K562 (cell line): ENCODE results near the gene KBTBD6. TPM values are rescaled to one million over a fixed set of nuclear protein-coding genes. Genes with fewer than 3 reads are reported as not detected.

Experiments
- ATF1 ChIP-seq, 2 experiments: fragments of 450-650 bp in 1 of 2; IDR thresholded peaks; 2 replicates each; pipeline ENCODE4 v1.6.1; 2016; ENCODE audit warnings: missing compliant biosample characterization in 1 of 2, missing genetic modification characterization in 1 of 2
- BRF2 ChIP-seq: IDR thresholded peaks from 3 replicates; pipeline ENCODE4 v1.6.1; 2011; ENCODE audit warnings: borderline replicate concordance, mild to moderate bottlenecking; ENCODE audit not compliant: insufficient read length, insufficient read depth
- CBFA2T2 ChIP-seq: fragments of 450-650 bp; conservative IDR thresholded peaks from 2 replicates; pipeline ENCODE4 v1.6.1; 2017; ENCODE audit warnings: mild to moderate bottlenecking
- CBX3 ChIP-seq, 2 experiments: IDR thresholded peaks; 1 replicate in 1 of 2; 2 replicates in 1 of 2; pipeline ENCODE4 v1.6.1; 2012; ENCODE audit warnings: inconsistent platforms in 2 of 2, low read length in 2 of 2, borderline replicate concordance in 1 of 2, control low read depth in 1 of 2
- CREB5 ChIP-seq: fragments of 250-450 bp; sonication (Bioruptor Pico); IDR thresholded peaks from 2 replicates; pipeline ENCODE4 v1.5.0; 2020; ENCODE audit warnings: mild to moderate bottlenecking
- GATAD2B ChIP-seq: fragments of 450-650 bp; IDR thresholded peaks from 2 replicates; pipeline ENCODE4 v1.6.1; 2017; ENCODE audit warnings: mild to moderate bottlenecking, borderline replicate concordance
- HMGN3 ChIP-seq: IDR thresholded peaks from 2 replicates; pipeline ENCODE4 v1.6.1; 2011; ENCODE audit warnings: borderline replicate concordance, low read depth, mild to moderate bottlenecking, mixed read lengths, low read length; ENCODE audit not compliant: insufficient read length; ENCODE audit errors: extremely low read depth
- KAT8 ChIP-seq: fragments of 450-650 bp; IDR thresholded peaks from 2 replicates; pipeline ENCODE4 v1.6.1; 2016; ENCODE audit warnings: low read depth, mild to moderate bottlenecking
- KDM5B ChIP-seq: fragments of 200-600 bp; sonication (generic); IDR thresholded peaks from 2 replicates; pipeline ENCODE4 v1.6.1; 2012; ENCODE audit warnings: low read depth, mild to moderate bottlenecking, moderate library complexity, low read length, control low read depth, inconsistent platforms; ENCODE audit not compliant: insufficient replicate concordance
- MAFG ChIP-seq: fragments of 450-650 bp; conservative IDR thresholded peaks from 2 replicates; pipeline ENCODE4 v1.6.1; 2016; ENCODE audit warnings: missing genetic modification characterization, missing compliant biosample characterization
- MLX ChIP-seq, 2 experiments: fragments of 450-650 bp in 1 of 2; sonication (generic) in 1 of 2; formaldehyde crosslinking; conservative IDR thresholded peaks; 2 replicates each; pipeline versions ENCODE4 v1.4.0 to v1.8.1; 2020 to 2022; ENCODE audit warnings: mild to moderate bottlenecking in 1 of 2, missing genetic modification reagents in 1 of 2
- MTA3 ChIP-seq: fragments of 450-650 bp; formaldehyde crosslinking; IDR thresholded peaks from 2 replicates; pipeline ENCODE4 v1.6.1; 2017; ENCODE audit warnings: mild to moderate bottlenecking, borderline replicate concordance
- NCOA6 ChIP-seq: fragments of 450-650 bp; IDR thresholded peaks from 2 replicates; pipeline ENCODE4 v1.6.1; 2017; ENCODE audit warnings: mild to moderate bottlenecking
- NR0B1 ChIP-seq: fragments of 450-650 bp; IDR thresholded peaks from one replicate; pipeline ENCODE4 v1.6.1; 2018; ENCODE audit warnings: mild to moderate bottlenecking, moderate library complexity; ENCODE audit not compliant: partially characterized antibody
- NR1H2 ChIP-seq: sonication (generic); formaldehyde crosslinking; IDR thresholded peaks from 2 replicates; pipeline ENCODE4 v1.4.0; 2020; ENCODE audit warnings: mild to moderate bottlenecking, missing genetic modification reagents
- POLR2A ChIP-seq: fragments of 450-650 bp; conservative IDR thresholded peaks from 2 replicates; pipeline ENCODE4 v1.6.1; 2016
- SNAPC5 ChIP-seq: fragments of 250-450 bp; sonication (Bioruptor Pico); IDR thresholded peaks from 2 replicates; pipeline ENCODE4 v1.8.0; 2021; ENCODE audit warnings: moderate library complexity, mild to moderate bottlenecking, inconsistent platforms
- TAL1 ChIP-seq: fragments of 450-650 bp; IDR thresholded peaks from 2 replicates; pipeline ENCODE4 v1.6.1; 2016; ENCODE audit warnings: mild to moderate bottlenecking
- TCF3 ChIP-seq: sonication (generic); formaldehyde crosslinking; IDR thresholded peaks from 2 replicates; pipeline ENCODE4 v1.4.0; 2020; ENCODE audit warnings: mild to moderate bottlenecking, missing genetic modification reagents
- THRA ChIP-seq: fragments of 450-650 bp; IDR thresholded peaks from 2 replicates; pipeline ENCODE4 v1.6.1; 2017; ENCODE audit warnings: mild to moderate bottlenecking, moderate library complexity
- U2AF1 ChIP-seq: fragments of 200-400 bp; formaldehyde crosslinking; optimal IDR thresholded peaks from 2 replicates; pipeline ENCODE3; 2017; ENCODE audit warnings: mild to moderate bottlenecking, low read depth, low read length, moderate library complexity
- ZNF76 ChIP-seq: fragments of 250-450 bp; sonication (Bioruptor Pico); IDR thresholded peaks from 2 replicates; pipeline ENCODE4 v1.4.0; 2020; ENCODE audit warnings: mild to moderate bottlenecking, moderate library complexity, borderline replicate concordance
- polyA plus RNA-seq, 8 experiments: library from polyadenylated mRNA; depleted of rRNA in 4 of 8; stranded (reverse) in 5 of 8; unstranded in 3 of 8; fragments of >200 nt; fragmentation: Nextera tagmentation in 2 of 8; fragmentation: Illumina TruSeq in 1 of 8; extraction: Ambion mirVana in 2 of 8; extraction: Trizol in 1 of 8; gene quantifications; 2 replicates each; pipeline versions ENCODE4 v1.2.1 to v1.2.3, GENCODE V29; 2011 to 2014; ENCODE audit warnings: inconsistent platforms in 1 of 8, missing spikeins in 1 of 8
- total RNA-seq, 7 experiments: library from RNA; depleted of rRNA in 6 of 7; stranded (reverse); fragments of >200 nt in 6 of 7; fragmentation: Illumina TruSeq in 2 of 7; extraction: Trizol in 2 of 7; gene quantifications; 2 replicates each; pipeline versions ENCODE4 v1.2.1 to v1.2.3, GENCODE V29; 2011 to 2021; ENCODE audit warnings: low replicate concordance in 1 of 7

The KBTBD6 gene
- total and polyA plus RNA-seq, 9 of the 15 experiments (the other 6 are each of a cell fraction or from before 2014, with no cell fraction given), result 1.9 to 4.9 (median 3.2) TPM

- TF ChIP-seq CREB5 (CRISPR knock-in tag) (no peak), GATAD2B (no peak), MAFG (no peak), U2AF1 (no peak), MTA3 (no peak), NCOA6 (no peak), CBFA2T2 (peak; percentile 69), SNAPC5 (CRISPR knock-in tag) (no peak), THRA (no peak), HMGN3 (no peak), KAT8 (no peak), POLR2A (no peak), KDM5B (no peak), BRF2 (no peak), TAL1 (peak; percentile 30), NR1H2 (CRISPR knock-in tag) (no peak), MLX (CRISPR knock-in tag; conservative IDR thresholded peaks at IDR 0.05) (no peak), ATF1 (CRISPR knock-in tag; IDR thresholded peaks at IDR 0.05) (no peak), ATF1 (tag; IDR thresholded peaks at IDR 0.05) (0 out of 2 replicates have a peak, but pooled peaks have one; percentile 19), CBX3 (IDR thresholded peaks at IDR 0.05; ENCODE audit: borderline replicate concordance in 1 of 2, low read length in 2 of 2) (peak; percentile 96 to 99), ZNF76 (no peak), TCF3 (peak; percentile 47), NR0B1 (no peak)
Measured at GRCh38 chr13:41148419-41149283, 16.0 kb upstream of the KBTBD6 start (continued).
